B cell (primary cell): Measurements from ENCODE around the gene MRPS23.

Source experiments
- EZH2 ChIP-seq: IDR thresholded peaks from 2 replicates; pipeline ENCODE4 v1.6.1; 2012; ENCODE audit warnings: borderline replicate concordance, low read depth, mild to moderate bottlenecking, moderate library complexity, low read length; ENCODE audit not compliant: insufficient read depth, poor library complexity, severe bottlenecking
- TF ChIP-seq, protein P1 (sequence below): fragments of 200-600 bp; IDR thresholded peaks from one replicate; pipeline ENCODE4 v1.8.0; 2022; ENCODE audit warnings: antibody characterized with exemption, mild to moderate bottlenecking

DNA sequence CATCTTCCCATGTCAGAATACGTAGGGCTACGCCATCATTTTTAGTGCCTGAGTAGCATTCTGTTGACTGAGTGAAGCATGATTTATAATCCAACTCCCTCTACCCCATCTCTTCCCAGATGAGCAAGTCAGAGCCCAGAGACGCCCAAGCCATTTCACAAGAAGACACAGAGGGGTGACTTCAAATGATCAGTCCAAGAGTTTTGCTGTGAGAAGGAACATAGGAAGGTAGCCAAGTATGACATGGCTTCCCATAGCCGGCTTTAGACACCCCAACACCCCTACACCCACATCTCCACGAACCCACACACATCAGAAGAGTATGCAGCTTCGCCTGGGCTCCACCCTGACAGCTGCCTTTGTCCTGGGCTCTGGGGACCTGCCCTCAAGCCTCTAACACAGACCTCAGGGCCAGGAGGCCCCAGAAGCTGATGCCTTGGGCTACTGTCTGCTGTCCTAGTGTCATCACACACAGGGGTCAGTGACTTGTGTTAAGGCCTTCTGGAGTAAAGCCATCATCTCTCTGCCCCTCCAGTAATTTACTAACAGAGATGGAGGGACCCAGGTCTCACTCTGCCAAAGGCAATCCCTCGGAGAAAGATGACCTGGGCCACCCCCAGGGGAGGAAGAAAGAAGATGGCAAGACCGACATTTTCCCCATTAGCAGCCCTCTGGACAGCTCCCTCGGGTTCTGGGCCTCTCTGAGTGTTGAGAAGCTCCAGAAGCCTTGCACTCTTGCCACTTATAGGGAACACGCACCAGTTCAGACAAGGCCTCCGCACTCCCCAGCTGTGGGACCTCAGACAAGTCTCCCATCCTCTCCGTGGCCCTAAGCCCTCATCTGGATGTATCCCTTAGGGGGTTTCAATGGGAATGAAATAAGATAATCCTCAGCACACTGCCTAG is 38.7 kb upstream of the MRPS23 start:
- TF ChIP-seq, protein P1, sequence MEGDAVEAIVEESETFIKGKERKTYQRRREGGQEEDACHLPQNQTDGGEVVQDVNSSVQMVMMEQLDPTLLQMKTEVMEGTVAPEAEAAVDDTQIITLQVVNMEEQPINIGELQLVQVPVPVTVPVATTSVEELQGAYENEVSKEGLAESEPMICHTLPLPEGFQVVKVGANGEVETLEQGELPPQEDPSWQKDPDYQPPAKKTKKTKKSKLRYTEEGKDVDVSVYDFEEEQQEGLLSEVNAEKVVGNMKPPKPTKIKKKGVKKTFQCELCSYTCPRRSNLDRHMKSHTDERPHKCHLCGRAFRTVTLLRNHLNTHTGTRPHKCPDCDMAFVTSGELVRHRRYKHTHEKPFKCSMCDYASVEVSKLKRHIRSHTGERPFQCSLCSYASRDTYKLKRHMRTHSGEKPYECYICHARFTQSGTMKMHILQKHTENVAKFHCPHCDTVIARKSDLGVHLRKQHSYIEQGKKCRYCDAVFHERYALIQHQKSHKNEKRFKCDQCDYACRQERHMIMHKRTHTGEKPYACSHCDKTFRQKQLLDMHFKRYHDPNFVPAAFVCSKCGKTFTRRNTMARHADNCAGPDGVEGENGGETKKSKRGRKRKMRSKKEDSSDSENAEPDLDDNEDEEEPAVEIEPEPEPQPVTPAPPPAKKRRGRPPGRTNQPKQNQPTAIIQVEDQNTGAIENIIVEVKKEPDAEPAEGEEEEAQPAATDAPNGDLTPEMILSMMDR: no peak
- no peak for TF ChIP-seq EZH2
